Endothelial cell of umbilical vein (primary cell): Measurements from ENCODE around the gene FGF10. TPM values are rescaled to one million over a fixed set of nuclear protein-coding genes. Genes with fewer than 3 reads are reported as not detected.

Source experiments
- BruUV-seq: library from RNA; stranded (reverse); fragments of 400-500 nt; replicated peaks from 2 replicates; lab custom pipeline; 2021; lab: Mats Ljungman, UMichigan
- CTCF ChIA-PET: fragments of 300-600, 350-600 bp; sonication (Branson Sonifier 250); formaldehyde crosslinking; loops from one replicate; lab custom pipeline; 2021; ENCODE audit warnings: antibody characterized with exemption, inconsistent platforms; lab: Charles Lee
- POLR2A ChIA-PET: fragments of 300-600, 350-600 bp; sonication (Branson Sonifier 250); formaldehyde crosslinking; loops from one replicate; lab custom pipeline; 2021; ENCODE audit warnings: antibody characterized with exemption, inconsistent platforms; lab: Charles Lee
- DNase-seq: peaks from one replicate; pipeline ENCODE4 v3.0.0-alpha.2; 2011; ENCODE audit warnings: low read depth, low spot score
- FAIRE-seq: peaks from 2 replicates; lab custom pipeline; 2011; peaks lifted over from hg19 to GRCh38; lab: Jason Lieb, UNC
- H2AFZ ChIP-seq: 2 replicates; pipeline ENCODE4 v1.6.0; 2012; ENCODE audit warnings: low read depth, low read length, control low read depth, inconsistent platforms
- H3K27ac ChIP-seq: 2 replicates; pipeline ENCODE4 v1.5.1; 2011; ENCODE audit warnings: low read depth, mild to moderate bottlenecking, control low read depth, low read length, moderate library complexity; ENCODE audit not compliant: insufficient read depth
- H3K27me3 ChIP-seq, 2 experiments: 2 replicates each; pipeline versions ENCODE4 v1.6.0 to v1.6.1; 2011; ENCODE audit warnings: low read length in 2 of 2, mixed read lengths in 1 of 2; ENCODE audit not compliant: control insufficient read depth in 2 of 2, insufficient read depth in 2 of 2
- H3K36me3 ChIP-seq, 2 experiments: 2 replicates in 1 of 2; 3 replicates in 1 of 2; pipeline ENCODE4 v1.5.1; 2011; ENCODE audit warnings: low read length in 2 of 2, mild to moderate bottlenecking in 1 of 2, moderate library complexity in 1 of 2; ENCODE audit not compliant: control insufficient read depth in 2 of 2, insufficient read depth in 2 of 2; ENCODE audit errors: extremely low read depth in 1 of 2
- H3K4me1 ChIP-seq: 3 replicates; pipeline ENCODE4 v1.5.1; 2011; ENCODE audit warnings: mild to moderate bottlenecking, low read length; ENCODE audit not compliant: control insufficient read depth, insufficient read depth; ENCODE audit errors: extremely low read depth
- H3K4me2 ChIP-seq: 2 replicates; pipeline ENCODE4 v1.6.1; 2011; ENCODE audit warnings: low read length, control low read depth, mixed read lengths; ENCODE audit not compliant: insufficient read depth
- H3K4me3 ChIP-seq, 3 experiments: fragments of 200-600 bp in 1 of 3; sonication (generic), shearing (Covaris generic) in 1 of 3; replicated peaks in 1 of 3; 2 replicates each; pipeline ENCODE4 v1.5.1; 2011 to 2016; ENCODE audit warnings: control low read depth in 3 of 3, low read length in 3 of 3, mild to moderate bottlenecking in 2 of 3, inconsistent platforms in 1 of 3, low read depth in 1 of 3, moderate library complexity in 1 of 3; ENCODE audit not compliant: insufficient read depth in 1 of 3
- H3K79me2 ChIP-seq: 2 replicates; pipeline ENCODE4 v1.6.0; 2012; ENCODE audit warnings: low read length, inconsistent platforms; ENCODE audit not compliant: control insufficient read depth, insufficient read depth
- H3K9ac ChIP-seq: replicated peaks from 2 replicates; pipeline ENCODE3; 2011; ENCODE audit warnings: low read length, control low read depth; ENCODE audit not compliant: insufficient read depth; ENCODE audit errors: extremely low read depth
- H3K9me1 ChIP-seq: replicated peaks from 3 replicates; pipeline ENCODE4 v1.6.0; 2011; ENCODE audit warnings: mild to moderate bottlenecking, low read length; ENCODE audit not compliant: control insufficient read depth, insufficient read depth; ENCODE audit errors: extremely low read depth
- H3K9me3 ChIP-seq: replicated peaks from 2 replicates; pipeline ENCODE4 v1.5.1; 2012; ENCODE audit warnings: low read length, inconsistent platforms; ENCODE audit not compliant: control insufficient read depth, insufficient read depth
- H4K20me1 ChIP-seq: replicated peaks from 2 replicates; pipeline ENCODE3; 2011; ENCODE audit warnings: mild to moderate bottlenecking, low read length; ENCODE audit not compliant: control insufficient read depth, insufficient read depth; ENCODE audit errors: extremely low read depth
- EZH2 ChIP-seq: IDR thresholded peaks from 2 replicates; pipeline ENCODE4 v1.6.1; 2012; ENCODE audit warnings: borderline replicate concordance, low read depth, mild to moderate bottlenecking, moderate library complexity, low read length, inconsistent platforms; ENCODE audit not compliant: severe bottlenecking
- FOS ChIP-seq: IDR thresholded peaks from 2 replicates; pipeline ENCODE4 v1.6.1; 2011; ENCODE audit warnings: mild to moderate bottlenecking, low read length, moderate library complexity, borderline replicate concordance; ENCODE audit not compliant: insufficient read depth
- GATA2 ChIP-seq: IDR thresholded peaks from 2 replicates; pipeline ENCODE4 v1.7.0; 2011; ENCODE audit warnings: low read depth, mild to moderate bottlenecking, moderate library complexity, mixed read lengths, low read length; ENCODE audit not compliant: insufficient read length, insufficient read depth
- JUN ChIP-seq: IDR thresholded peaks from 2 replicates; pipeline ENCODE4 v1.6.1; 2011; ENCODE audit warnings: borderline replicate concordance, low read depth; ENCODE audit not compliant: insufficient read length, insufficient read depth
- MAX ChIP-seq: IDR thresholded peaks from 2 replicates; pipeline ENCODE4 v1.6.1; 2011; ENCODE audit not compliant: insufficient read depth, insufficient read length
- MYC ChIP-seq: IDR thresholded peaks from one replicate; pipeline ENCODE4 v1.6.1; 2011; ENCODE audit warnings: mild to moderate bottlenecking, low read depth, low read length
- POLR2A ChIP-seq: IDR thresholded peaks from 2 replicates; pipeline ENCODE4 v1.6.1; 2012; ENCODE audit warnings: low read depth, mild to moderate bottlenecking, control low read depth, low read length
- POLR2AphosphoS5 ChIP-seq: IDR thresholded peaks from 2 replicates; pipeline ENCODE4 v1.6.1; 2012; ENCODE audit warnings: low read depth, mild to moderate bottlenecking, control low read depth, low read length, moderate library complexity; ENCODE audit not compliant: insufficient read depth
- dilution Hi-C: fragments of 300-500 bp; cut with MboI; formaldehyde crosslinking; loops from one replicate; pipeline ENCODE4 v1.15.0; 2019; ENCODE audit warnings: low sequenced_read_pairs; ENCODE audit not compliant: extremely low pct_ligation_motif_present
- intact Hi-C: fragments of 100-400 bp; cut with micrococcal nuclease; formaldehyde crosslinking; loops from one replicate; pipeline ENCODE4 v1.10.0; 2022
- polyA plus RNA-seq, 4 experiments: library from polyadenylated mRNA; depleted of rRNA in 3 of 4; stranded (reverse) in 3 of 4; unstranded in 1 of 4; fragments of >200 nt; gene quantifications; 2 replicates each; pipeline versions ENCODE4 v1.2.1 to v1.2.3, GENCODE V29; 2011 to 2012; ENCODE audit warnings: missing spikeins in 1 of 4
- total RNA-seq: library from RNA; stranded (reverse); gene quantifications from 2 replicates; pipeline ENCODE4 v1.2.3, GENCODE V29; 2021
- TF ChIP-seq, protein P1 (sequence below), 2 donors: IDR thresholded peaks; 1 replicate in 1 of 2; 2 replicates in 1 of 2; pipeline ENCODE4 v1.5.1; 2011; ENCODE audit warnings: low read length in 2 of 2, mild to moderate bottlenecking in 2 of 2, moderate library complexity in 2 of 2, control low read depth in 1 of 2, inconsistent platforms in 1 of 2, low read depth in 1 of 2; ENCODE audit not compliant: insufficient read depth in 1 of 2; ENCODE audit errors: extremely low read depth in 1 of 2

FGF10 gene
- total and polyA plus RNA-seq, 2 donors (not counting 3 experiments of a cell fraction or from before 2014, with no cell fraction given), result not detected

- Histone ChIP-seq H3K79me2 (no peaks in the 10 kb centered on the region), H3K27ac (no peak overlapping the region), H3K4me3 (no peak overlapping the region), H3K9ac (no peak overlapping the region), H3K4me2 (no peak overlapping the region), H3K9me1 (no peaks in the 10 kb centered on the region), H3K4me1 (no peaks in the 10 kb centered on the region), H3K27me3 (no peaks in the 10 kb centered on the region), H2AFZ (no peak overlapping the region), H3K36me3 (no peaks in the 10 kb centered on the region), H4K20me1 (no peaks in the 10 kb centered on the region), H3K9me3 (no peaks in the 10 kb centered on the region)
- FAIRE-seq (no peak), DNase-seq (no peak)
- TF ChIP-seq, protein P1, sequence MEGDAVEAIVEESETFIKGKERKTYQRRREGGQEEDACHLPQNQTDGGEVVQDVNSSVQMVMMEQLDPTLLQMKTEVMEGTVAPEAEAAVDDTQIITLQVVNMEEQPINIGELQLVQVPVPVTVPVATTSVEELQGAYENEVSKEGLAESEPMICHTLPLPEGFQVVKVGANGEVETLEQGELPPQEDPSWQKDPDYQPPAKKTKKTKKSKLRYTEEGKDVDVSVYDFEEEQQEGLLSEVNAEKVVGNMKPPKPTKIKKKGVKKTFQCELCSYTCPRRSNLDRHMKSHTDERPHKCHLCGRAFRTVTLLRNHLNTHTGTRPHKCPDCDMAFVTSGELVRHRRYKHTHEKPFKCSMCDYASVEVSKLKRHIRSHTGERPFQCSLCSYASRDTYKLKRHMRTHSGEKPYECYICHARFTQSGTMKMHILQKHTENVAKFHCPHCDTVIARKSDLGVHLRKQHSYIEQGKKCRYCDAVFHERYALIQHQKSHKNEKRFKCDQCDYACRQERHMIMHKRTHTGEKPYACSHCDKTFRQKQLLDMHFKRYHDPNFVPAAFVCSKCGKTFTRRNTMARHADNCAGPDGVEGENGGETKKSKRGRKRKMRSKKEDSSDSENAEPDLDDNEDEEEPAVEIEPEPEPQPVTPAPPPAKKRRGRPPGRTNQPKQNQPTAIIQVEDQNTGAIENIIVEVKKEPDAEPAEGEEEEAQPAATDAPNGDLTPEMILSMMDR (IDR thresholded peaks at IDR 0.05; ENCODE audit: extremely low read depth in 1 of 2, insufficient read depth in 1 of 2, low read depth in 1 of 2, low read length in 2 of 2), result no peak
- no peak for TF ChIP-seq POLR2A
- no peak for TF ChIP-seq MYC
- no peak for TF ChIP-seq EZH2
- TF ChIP-seq POLR2AphosphoS5, result no peak
- no peak for TF ChIP-seq MAX
- TF ChIP-seq JUN, result no peak
- no peak for TF ChIP-seq GATA2
- TF ChIP-seq FOS, result no peak
- intact Hi-C loops (no loop called here), dilution Hi-C loops (no loop called here)
- CTCF ChIA-PET, result no interaction called here
- no TSS peak for BruUV-seq
- POLR2A ChIA-PET, result no interaction called here
These were observed 76.8 kb downstream of the FGF10 start for GRCh38 chr5:44312374-44312773.
